ENCODE results near the gene C1orf141.

DNA sequence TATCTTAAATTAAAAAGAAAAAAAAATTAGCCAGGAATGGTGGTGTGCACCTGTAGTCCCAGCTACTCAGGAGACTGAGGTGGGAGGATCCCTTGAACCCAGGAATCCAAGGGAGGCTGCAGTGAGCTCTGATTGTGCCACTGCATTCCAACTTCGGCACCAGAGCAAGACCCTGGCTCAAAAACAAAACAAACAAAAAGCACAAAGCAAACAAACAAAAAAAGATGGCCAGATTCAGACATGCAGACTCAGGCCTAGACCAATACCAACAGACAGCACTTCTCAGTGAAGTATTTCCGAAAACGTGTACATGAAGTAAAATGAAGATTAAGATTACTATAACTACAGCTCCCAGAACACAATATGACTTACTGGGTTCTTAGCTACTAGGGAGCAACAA lies 91.4 kb downstream of the C1orf141 start:
- TF ChIP-seq, protein P1, sequence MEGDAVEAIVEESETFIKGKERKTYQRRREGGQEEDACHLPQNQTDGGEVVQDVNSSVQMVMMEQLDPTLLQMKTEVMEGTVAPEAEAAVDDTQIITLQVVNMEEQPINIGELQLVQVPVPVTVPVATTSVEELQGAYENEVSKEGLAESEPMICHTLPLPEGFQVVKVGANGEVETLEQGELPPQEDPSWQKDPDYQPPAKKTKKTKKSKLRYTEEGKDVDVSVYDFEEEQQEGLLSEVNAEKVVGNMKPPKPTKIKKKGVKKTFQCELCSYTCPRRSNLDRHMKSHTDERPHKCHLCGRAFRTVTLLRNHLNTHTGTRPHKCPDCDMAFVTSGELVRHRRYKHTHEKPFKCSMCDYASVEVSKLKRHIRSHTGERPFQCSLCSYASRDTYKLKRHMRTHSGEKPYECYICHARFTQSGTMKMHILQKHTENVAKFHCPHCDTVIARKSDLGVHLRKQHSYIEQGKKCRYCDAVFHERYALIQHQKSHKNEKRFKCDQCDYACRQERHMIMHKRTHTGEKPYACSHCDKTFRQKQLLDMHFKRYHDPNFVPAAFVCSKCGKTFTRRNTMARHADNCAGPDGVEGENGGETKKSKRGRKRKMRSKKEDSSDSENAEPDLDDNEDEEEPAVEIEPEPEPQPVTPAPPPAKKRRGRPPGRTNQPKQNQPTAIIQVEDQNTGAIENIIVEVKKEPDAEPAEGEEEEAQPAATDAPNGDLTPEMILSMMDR (IDR thresholded peaks at IDR 0.05): no peak
- TF ChIP-seq ZFX (IDR thresholded peaks at IDR 0.05; ENCODE audit: borderline replicate concordance): no peak

All from 22Rv1 (cell line).